Right atrium auricular region (tissue), 2 donors: ENCODE results near the gene MDM2. TPM values are rescaled to one million over a fixed set of nuclear protein-coding genes. Genes with fewer than 3 reads are reported as not detected.

Experiments
- DNase-seq: peaks from one replicate; pipeline ENCODE4 v3.0.0-alpha.2; 2019; ENCODE audit warnings: low spot score
- H3K27ac ChIP-seq, 2 donors: fragments of 200-600 bp; sonication (generic); 1 replicate in 1 of 2; 2 replicates in 1 of 2; pipeline ENCODE4 v1.5.1; 2016 to 2019
- H3K27me3 ChIP-seq, 2 donors: fragments of 200-600 bp; sonication (generic); one replicate each; pipeline versions ENCODE4 v1.5.1 to v1.6.0; 2017 to 2019
- H3K36me3 ChIP-seq: fragments of 200-600 bp; sonication (generic); one replicate; pipeline ENCODE4 v1.5.1; 2016
- H3K4me1 ChIP-seq, 2 donors: fragments of 200-600 bp; sonication (generic); one replicate each; pipeline versions ENCODE4 v1.5.1 to v1.6.0; 2017 to 2019
- H3K4me3 ChIP-seq, 2 donors: fragments of 200-600 bp; sonication (generic); 1 replicate in 1 of 2; 2 replicates in 1 of 2; pipeline ENCODE4 v1.5.1; 2017 to 2019; ENCODE audit warnings: mild to moderate bottlenecking in 1 of 2, moderate library complexity in 1 of 2
- H3K9me3 ChIP-seq, 2 donors: fragments of 200-600 bp; sonication (generic); one replicate each; pipeline ENCODE4 v1.5.1; 2019
- CTCF ChIP-seq, 2 donors: fragments of 200-600 bp; sonication (generic); IDR thresholded peaks; one replicate each; pipeline ENCODE4 v1.5.1; 2019; ENCODE audit warnings: antibody characterized with exemption in 2 of 2
- total RNA-seq, 2 donors: library from RNA; depleted of rRNA; stranded (reverse); fragments of >200 nt; gene quantifications; one replicate each; pipeline ENCODE4 v1.1.0, GENCODE V29; 2016

The MDM2 gene
- total RNA-seq, 2 donors from 2014 or later: 36.0 to 36.6 TPM

DNA sequence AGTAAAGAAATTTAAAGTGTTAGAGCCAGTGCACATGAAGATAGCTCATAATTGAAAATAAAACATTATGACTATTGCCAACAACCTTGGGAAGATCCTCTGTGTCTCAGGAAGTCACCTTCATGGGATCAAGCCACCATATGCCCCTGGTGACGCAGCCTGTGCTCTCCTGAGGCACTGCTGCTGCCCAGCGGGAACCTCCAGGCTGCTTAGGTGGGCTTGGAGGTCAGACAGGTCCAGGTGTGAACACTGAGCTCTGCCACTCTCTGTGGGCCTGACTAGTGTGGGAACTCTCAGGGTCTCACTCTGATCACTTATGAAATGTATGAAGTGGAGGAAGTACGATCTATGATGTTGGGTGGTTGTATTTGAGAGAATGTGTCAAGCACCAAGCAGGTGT lies 45.3 kb upstream of the MDM2 start:
- DNase-seq: no peak
- Histone ChIP-seq H3K4me3 (no peak overlapping the region), H3K4me1 (no peaks in the 10 kb centered on the region), H3K27me3 (no peaks in the 10 kb centered on the region), H3K27ac (no peak overlapping the region), H3K9me3 (no peaks in the 10 kb centered on the region), H3K36me3 (peaks cover 6% of the 10 kb centered on the region)
- no peak for TF ChIP-seq CTCF (IDR thresholded peaks at IDR 0.05)

DNA sequence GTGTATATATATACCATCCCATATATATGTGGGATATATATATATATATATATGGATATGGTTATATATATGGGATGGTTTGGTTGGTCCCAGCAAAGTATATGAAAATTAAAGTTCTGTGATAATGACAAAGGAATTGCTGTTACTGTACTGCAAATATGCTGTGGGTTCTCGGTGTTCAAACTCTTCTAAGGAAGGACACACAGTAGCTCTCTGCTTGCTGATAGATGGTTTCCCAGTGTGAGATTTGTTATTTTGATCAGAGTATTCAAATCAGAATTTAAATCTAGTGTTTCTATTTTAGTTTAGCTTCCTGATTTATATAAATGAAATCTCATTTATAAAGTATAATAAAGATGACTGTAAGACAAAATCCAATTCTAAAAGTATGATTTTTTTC lies 42.3 kb upstream of the MDM2 start:
- no peak overlapping the region for H3K27ac ChIP-seq
- no peak for DNase-seq
- H3K27me3 ChIP-seq: no peaks in the 10 kb centered on the region
- TF ChIP-seq CTCF (IDR thresholded peaks at IDR 0.05): no peak
- no peak overlapping the region for H3K4me3 ChIP-seq
- no peaks in the 10 kb centered on the region for H3K4me1 ChIP-seq
- no peaks in the 10 kb centered on the region for H3K9me3 ChIP-seq
- no peaks in the 10 kb centered on the region for H3K36me3 ChIP-seq

DNA sequence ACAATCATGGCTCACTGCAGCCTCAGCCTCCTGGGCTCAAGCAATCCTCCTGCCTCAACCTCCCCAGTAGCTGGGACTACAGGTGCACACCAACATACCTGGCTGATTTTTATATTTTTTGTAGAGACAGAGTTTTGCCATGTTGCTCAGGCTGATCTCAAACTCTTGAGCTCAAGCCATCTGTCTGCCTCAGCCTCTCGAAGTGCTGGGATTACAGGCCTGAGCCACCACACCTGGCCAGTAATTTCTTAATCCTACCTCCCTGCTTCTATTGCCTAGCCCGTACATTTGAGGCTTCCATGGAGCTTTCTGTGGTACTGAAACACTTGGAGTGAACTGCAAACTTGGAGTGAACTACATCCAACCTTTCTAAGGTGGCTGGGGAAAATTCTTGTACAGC lies 41.3 kb upstream of the MDM2 start:
- no peak overlapping the region for H3K27ac ChIP-seq
- H3K4me3 ChIP-seq: no peak overlapping the region
- H3K36me3 ChIP-seq: no peaks in the 10 kb centered on the region
- H3K4me1 ChIP-seq: no peaks in the 10 kb centered on the region
- no peaks in the 10 kb centered on the region for H3K9me3 ChIP-seq
- DNase-seq: no peak
- no peak for TF ChIP-seq CTCF (IDR thresholded peaks at IDR 0.05)
- H3K27me3 ChIP-seq: no peaks in the 10 kb centered on the region

DNA sequence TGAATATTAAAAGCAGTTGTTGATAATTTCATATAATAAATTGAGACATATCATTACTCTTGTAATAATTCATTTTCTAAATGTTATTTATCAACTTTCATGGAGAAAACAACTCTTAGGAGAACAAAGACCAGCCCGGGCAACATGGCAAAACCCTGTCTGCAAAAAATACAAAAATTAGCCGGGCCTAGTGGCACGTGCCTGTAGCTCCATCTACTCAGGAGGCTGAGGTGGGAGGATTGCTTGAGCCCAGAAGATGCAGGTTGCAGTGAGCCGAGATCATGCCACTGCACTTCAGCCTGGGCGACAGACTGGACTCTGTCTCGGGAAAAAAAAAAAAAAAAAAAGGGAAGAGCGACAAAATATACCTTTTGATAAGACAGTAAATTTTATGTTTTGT lies 40.8 kb upstream of the MDM2 start:
- no peak for TF ChIP-seq CTCF (IDR thresholded peaks at IDR 0.05)
- Histone ChIP-seq H3K36me3 (no peaks in the 10 kb centered on the region), H3K4me1 (no peaks in the 10 kb centered on the region), H3K27ac (no peak overlapping the region), H3K9me3 (no peaks in the 10 kb centered on the region), H3K4me3 (no peak overlapping the region), H3K27me3 (no peaks in the 10 kb centered on the region)
- DNase-seq: no peak

GRCh38 chr12:68768431-68768939 lies 39.5 kb upstream of the MDM2 start:
- no peak overlapping the region for H3K4me3 ChIP-seq
- H3K27ac ChIP-seq: no peak overlapping the region
- no peaks in the 10 kb centered on the region for H3K9me3 ChIP-seq
- H3K36me3 ChIP-seq: no peaks in the 10 kb centered on the region
- no peak for DNase-seq
- no peak for TF ChIP-seq CTCF (IDR thresholded peaks at IDR 0.05)
- H3K27me3 ChIP-seq: no peaks in the 10 kb centered on the region
- H3K4me1 ChIP-seq: no peaks in the 10 kb centered on the region

DNA sequence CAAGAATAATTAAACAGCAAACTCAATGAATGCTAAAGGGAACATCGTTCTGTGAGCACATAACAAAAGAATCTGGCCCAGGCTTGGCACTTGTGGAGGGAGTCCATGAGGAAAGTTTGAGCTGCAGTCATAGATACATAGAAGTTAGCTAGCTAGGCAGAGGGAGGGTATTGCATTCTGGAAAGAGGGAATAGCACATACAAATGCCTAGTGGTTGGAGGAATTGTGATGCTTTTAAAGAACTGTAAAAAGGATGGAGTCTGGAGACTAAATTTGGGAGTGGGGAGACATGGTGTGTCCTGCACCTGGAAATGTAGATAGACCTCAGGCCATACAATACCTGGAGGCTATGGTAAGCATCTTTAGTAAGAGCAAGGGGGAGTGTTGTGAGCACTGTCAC lies 38.0 kb upstream of the MDM2 start:
- Histone ChIP-seq H3K9me3 (no peaks in the 10 kb centered on the region), H3K4me3 (no peak overlapping the region), H3K27ac (no peak overlapping the region), H3K27me3 (no peaks in the 10 kb centered on the region), H3K4me1 (no peaks in the 10 kb centered on the region), H3K36me3 (no peaks in the 10 kb centered on the region)
- no peak for DNase-seq
- no peak for TF ChIP-seq CTCF (IDR thresholded peaks at IDR 0.05)
